Measurements from ENCODE around the gene ITPK1.

Gene ITPK1

GRCh38 chr14:93036652-93037345, 78.9 kb downstream of the ITPK1 start:
- H3K4me3 ChIP-seq (ENCODE audit: low read length) = no peak overlapping the region
- DNase-seq (ENCODE audit: low read depth, low spot score) = no peak

DNA sequence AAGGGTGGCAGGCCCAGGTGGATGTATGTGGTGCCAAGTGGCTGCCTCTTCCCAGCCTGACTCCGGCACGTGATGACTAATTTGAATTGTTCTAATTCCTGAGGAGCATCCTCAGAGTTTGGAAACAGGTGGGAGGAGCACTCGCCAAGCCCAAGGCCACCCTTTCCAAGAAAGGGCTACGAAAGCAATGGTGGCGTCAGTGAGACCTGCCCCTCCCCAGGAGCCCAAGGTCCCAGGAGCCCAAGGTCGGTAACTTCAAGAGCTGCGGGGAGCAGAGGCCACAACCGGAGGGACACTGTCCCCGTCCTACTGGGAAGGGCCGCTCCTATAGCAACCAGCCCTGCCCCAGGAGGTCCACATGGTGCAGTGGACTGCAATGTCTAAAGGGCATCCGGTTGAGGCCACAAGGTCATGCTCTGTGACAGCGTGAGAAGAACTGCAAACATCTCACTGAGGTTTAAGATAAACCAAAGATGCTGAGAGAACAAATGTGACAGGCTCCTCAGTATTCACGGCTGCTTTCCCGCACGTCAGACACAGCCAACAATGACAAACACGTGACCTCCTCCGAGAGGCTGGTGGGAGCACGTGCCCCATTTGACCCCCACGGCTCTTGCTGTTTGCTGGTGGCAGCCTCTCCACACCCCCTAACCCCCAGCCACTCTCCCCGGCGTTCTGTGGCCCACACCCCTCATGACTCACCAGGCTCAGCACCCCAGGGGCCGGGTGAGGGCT, 79.6 kb downstream of the ITPK1 start:
- DNase-seq (ENCODE audit: low read depth, low spot score) = no peak
- H3K4me3 ChIP-seq (ENCODE audit: low read length) = no peak overlapping the region

DNA sequence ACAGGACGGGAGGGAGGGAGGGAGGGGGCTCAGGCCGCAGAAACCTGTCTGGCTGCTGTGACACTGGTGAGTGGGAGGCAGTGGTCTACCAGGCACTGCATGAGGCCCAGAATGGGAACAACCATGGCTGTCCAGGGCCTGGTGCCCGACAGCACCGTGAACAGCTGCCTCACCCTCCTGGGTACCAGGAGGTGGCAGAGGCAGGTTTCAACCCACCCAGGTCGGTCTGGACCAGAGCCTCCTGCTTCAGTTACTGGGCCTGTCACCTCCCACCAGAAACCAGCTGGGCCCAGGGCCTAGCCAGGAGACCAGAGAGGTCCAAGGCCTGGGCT, 80.2 kb downstream of the ITPK1 start:
- H3K4me3 ChIP-seq (ENCODE audit: low read length) = no peak overlapping the region
- no peak for DNase-seq (ENCODE audit: low read depth, low spot score)

DNA sequence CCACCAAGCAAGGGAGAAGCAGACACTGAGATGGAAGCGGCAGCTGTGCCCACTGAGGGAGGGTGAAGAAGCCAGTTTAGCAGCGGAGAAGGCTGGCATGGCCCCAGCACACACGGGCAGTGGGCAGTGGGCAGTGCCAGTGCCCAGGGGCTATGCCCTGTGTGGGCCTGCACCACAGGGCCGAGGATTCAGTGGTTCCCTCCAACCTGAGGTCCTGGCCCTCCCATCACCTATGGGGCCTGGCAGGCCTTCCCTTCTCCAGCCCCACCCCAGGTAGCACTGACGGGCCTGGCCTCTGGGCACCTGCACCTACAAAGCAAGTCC, 81.1 kb downstream of the ITPK1 start:
- no peak for DNase-seq (ENCODE audit: low read depth, low spot score)
- H3K4me3 ChIP-seq (ENCODE audit: low read length) = no peak overlapping the region

DNA sequence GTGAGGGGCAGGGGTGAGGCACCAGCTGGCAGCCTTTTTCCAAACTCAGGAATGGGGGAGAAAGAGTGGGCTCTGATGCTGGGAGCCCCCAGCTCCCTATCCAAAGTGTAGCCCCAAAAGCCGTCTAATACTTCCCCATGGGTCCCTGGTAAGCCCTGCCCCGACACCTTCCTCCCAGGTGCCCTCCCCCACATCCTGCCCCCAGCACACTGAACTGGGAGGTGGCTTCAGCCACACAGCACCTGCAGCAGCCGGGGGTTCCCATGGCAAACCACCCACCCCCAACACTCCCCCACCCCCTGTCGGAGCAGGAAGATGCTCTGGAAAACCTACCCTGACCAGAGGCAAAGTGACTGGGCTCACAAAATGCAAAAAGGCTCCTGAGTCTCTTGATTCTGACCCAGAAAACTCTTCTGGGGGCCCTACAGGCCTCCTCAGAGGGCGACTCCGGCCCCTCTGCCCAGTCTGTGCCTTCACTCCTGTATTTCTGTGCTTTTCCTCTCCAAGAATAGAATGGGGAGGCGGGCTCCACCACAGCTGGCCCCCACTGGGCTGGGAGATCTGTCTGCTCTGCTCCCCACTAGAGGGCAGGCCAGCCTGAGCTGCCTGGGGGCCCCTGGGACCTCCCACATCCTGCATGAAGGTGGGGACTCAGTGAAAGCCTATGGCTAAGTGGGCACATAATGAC, 81.6 kb downstream of the ITPK1 start:
- peak; percentile 51 for DNase-seq (ENCODE audit: low read depth, low spot score)
- H3K4me3 ChIP-seq (ENCODE audit: low read length) = no peak overlapping the region

DNA sequence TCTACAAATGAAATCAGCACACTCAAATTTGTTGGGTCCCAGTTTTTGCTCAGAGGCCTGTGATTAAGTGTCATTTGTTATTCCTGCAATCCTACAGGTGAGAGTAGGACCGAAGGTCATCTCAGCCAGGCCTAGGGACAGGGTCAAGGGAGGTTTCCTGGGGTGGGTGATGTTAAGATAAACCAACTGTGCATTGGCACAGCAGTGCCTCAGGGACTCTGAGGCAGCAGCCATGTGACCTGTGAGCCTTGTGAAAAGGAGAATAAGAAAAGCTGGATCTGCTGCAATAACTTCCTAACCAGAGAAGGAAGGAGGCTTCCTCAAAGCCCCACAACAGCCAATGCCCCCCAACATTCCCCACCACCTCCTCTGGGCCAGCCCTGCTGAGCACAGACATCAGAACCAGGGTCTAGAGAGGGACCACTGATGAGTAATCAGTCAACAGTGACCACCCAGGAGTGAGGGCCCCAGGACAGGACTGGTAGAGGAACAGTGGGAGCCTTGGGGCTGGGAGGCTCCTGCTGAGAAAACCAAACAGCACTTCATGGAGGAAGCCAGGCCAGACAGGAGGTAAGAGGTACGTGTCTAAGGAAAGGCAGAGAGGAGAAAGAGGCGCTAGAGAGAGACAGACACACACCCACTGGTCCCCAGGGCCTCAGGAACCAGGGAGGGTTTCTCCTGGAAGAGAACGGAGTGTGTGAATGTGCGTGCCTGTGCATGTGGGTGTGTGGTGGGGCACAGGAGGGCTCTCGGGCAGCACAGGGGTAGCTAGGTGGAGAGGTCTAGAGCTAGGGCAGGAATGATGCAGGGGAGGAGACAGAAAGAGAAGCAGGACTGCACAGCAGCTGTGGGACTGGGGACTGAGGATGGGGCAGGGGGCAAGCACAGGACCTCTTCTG, 82.4 kb downstream of the ITPK1 start:
- no peak for DNase-seq (ENCODE audit: low read depth, low spot score)
- no peak overlapping the region for H3K4me3 ChIP-seq (ENCODE audit: low read length)

- no peak for DNase-seq (ENCODE audit: low read depth, low spot score)
- H3K4me3 ChIP-seq (ENCODE audit: low read length) = no peak overlapping the region
Measured at GRCh38 chr14:93032421-93032936, 83.2 kb downstream of the ITPK1 start.

DNA sequence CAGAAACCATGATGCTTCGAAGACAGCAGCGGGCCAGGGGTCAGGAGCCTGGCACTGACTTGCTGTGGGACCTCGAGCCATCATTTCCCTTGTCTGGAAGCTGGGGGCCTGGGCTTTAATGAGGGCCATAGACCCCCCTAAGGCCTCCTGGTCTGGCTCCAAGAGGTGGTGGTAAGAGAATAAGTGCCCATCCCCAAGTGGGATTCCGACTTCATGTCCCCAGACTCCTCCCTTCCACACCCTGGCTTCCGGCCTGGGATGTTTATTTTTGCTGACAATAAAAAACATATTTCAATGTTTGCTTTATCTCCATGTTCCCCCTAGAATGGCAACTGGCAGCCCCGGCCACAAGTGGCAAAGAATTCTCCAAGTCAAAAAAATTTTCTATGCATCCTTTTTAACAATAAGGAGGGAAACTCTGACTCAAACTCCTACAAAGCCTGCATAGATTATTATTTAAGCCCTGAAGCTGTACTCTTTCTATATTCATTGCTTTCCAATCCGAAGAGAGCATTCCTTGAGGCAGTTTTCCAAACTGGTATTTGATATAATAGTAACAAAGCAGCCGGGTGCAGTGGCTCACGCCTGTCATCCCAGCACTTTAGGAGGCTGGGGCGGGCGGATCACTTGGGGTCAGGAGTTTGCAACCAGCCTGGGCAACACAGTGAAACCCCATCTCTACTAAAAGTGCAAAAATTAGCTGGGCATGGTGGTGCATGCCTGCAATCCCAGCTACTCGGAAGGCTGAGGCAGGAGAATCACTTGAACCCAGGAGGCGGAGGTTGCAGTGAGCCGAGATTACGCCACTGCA, 84.0 kb downstream of the ITPK1 start:
- no peak overlapping the region for H3K4me3 ChIP-seq (ENCODE audit: low read length)
- no peak for DNase-seq (ENCODE audit: low read depth, low spot score)

GRCh38 chr14:93030761-93031160, 85.0 kb downstream of the ITPK1 start:
- no peak for DNase-seq (ENCODE audit: low read depth, low spot score)
- no peak overlapping the region for H3K4me3 ChIP-seq (ENCODE audit: low read length)

- H3K4me3 ChIP-seq (ENCODE audit: low read length) = no peak overlapping the region
- DNase-seq (ENCODE audit: low read depth, low spot score) = no peak
Measured at GRCh38 chr14:93029911-93030508, 85.7 kb downstream of the ITPK1 start.

DNA sequence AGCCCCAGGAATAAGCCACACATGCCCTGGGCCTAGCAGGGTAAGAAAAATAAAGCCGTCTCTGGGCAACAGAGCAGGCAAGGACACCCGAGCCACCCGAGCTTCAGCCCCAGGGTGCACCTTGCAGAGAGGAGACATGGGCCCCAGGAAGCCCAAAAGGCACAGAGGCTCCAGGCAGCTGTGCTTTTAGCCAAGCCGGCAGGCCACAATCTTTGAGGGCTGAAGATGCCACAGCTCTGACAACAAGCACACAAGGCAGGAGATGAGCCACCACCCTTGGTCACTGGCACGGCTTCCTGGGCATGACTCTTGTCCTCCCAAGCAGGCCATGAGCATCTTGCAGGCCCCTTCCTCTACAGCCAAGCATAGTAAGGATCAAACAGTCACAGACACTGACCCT, 86.3 kb downstream of the ITPK1 start:
- DNase-seq (ENCODE audit: low read depth, low spot score) = no peak
- H3K4me3 ChIP-seq (ENCODE audit: low read length) = no peak overlapping the region

GRCh38 chr14:93028724-93029076, 87.0 kb downstream of the ITPK1 start:
- no peak for DNase-seq (ENCODE audit: low read depth, low spot score)

DNA sequence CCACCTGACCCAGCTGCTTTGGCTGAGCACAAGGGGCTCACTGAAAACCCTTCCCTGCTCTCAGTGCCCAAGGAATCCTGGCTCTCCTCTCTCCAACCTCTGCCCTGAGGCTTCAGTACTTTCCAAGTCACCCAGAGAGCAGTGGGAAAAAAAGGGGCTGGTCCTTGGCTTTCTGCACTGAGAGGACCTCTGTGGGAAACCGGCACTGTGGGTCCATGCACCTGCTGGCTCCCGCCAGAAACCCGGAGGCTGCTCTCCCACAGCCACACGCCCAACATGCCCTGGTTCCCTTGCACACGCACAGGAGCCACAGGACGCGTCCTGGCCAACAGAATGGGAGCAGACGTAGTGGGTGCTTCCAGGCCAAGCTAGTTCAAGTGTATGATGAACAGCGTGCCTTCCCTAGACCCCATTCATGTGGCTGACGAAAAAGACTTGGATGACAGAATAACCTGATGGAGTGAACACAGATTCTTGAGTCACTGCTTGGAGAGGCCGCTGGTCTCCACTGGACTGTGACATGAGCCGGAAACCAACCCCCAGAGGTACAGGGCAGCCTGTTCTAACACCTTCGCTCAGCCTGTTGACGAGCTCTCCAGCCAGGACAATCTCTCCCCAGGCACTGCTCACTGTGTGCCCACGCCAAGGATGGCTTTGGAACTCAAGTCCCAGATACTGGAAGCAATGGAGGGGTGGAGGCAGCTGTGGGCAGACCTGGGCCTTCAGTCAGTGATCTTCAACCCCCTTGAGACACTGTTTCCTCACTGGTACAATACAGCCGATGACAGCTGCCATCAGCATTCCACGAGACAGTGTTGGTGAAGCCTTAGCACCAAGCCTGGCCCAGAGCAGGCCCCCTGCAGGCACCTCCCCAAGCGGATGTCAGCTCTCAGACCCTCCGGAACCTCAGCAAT, 87.7 kb downstream of the ITPK1 start:
- DNase-seq (ENCODE audit: low read depth, low spot score) = no peak

More at GRCh38 chr14:93028724-93029076, 87.0 kb downstream of the ITPK1 start:
- no peak overlapping the region for H3K4me3 ChIP-seq (ENCODE audit: low read length)

DNA sequence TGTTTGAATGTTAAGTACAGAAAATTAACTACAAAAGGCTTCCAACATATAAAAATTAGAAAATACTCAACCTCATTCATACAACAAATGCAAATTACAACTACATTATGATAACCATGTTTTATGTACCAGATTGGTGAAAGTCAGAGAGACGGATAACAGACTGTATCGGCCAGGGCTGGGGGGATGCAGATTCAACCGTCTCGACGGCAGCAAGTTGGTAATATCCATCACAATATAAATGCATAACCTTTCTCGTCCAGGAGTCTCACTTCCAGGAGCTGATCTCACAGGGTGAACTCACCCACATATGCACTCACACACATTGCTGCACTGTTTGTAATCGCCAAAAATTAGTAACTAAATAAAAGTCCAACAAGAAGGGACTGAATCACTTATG, 89.4 kb downstream of the ITPK1 start:
- no peak overlapping the region for H3K4me3 ChIP-seq (ENCODE audit: low read length)
- no peak for DNase-seq (ENCODE audit: low read depth, low spot score)

More for the DNA sequence above, 87.7 kb downstream of the ITPK1 start:
- no peak overlapping the region for H3K4me3 ChIP-seq (ENCODE audit: low read length)

DNA sequence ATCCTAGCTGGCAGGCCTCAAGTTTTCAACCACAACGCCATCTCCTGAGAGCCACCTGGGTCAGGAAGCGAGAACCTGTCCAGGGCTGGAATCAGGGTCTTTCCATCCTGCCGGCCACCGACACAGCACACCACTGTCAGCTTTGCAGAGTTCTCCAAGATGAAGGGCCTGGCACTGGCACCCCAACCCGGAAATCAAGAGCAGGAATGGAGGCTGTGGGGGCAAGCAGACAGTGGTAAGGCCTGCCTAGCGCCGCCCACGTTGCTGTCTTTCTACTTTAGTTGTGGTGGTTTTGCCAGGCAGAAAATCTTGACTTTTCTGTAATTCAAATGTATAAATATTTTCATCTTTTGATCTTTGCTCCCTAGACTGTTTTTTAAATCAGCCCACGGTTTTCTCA, 90.7 kb downstream of the ITPK1 start:
- no peak for DNase-seq (ENCODE audit: low read depth, low spot score)
- H3K4me3 ChIP-seq (ENCODE audit: low read length) = no peak overlapping the region

DNA sequence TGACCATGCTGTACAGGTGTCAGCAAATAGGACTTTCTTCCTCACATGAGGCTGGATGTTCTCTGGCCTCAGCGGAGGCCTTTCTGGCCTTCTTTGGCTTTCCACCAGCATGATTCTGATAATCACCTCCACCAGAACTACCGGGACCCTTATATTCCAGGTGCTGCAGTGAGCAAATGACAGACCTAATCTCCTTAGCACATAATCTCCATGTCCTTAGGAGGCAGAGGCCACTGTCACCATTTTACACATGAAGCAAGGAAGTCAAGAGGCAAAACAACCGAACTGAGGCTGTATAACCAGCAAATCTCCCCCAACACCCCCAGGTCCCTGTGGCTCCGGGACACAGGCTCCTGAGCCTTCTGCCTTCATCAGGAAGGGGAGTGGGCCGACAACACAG, 91.2 kb downstream of the ITPK1 start:
- H3K4me3 ChIP-seq (ENCODE audit: low read length) = no peak overlapping the region
- DNase-seq (ENCODE audit: low read depth, low spot score) = no peak

DNA sequence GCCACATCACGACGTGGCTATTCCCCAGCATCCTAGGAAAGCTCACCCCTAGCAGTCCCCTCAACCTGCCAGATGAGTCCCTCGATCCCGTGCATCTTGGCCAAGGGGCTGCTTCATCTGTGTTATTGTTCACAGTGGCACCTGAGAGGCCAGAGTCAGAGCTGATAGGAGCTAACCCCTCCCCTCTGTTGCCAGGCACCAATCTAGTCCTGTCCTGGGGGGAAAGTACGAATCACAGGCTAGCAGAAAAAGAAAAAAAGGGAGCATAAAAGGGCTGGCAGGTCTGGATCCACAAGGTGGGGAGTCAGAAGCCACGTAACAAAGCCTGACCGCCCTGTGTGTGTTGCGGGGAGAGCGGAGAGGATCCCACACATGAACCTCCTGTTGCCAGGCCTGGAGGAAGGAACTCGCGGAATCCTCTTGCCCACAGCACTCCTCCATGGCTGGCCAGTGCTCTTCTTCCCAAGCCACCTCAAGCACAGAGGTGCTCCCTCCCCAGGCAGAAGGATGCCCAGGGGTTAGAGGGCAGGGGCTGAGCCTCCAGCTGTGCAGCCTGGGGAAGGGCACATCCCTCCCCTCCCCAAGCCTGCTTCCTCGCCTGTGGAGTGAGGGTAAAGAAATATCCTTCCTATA, 91.8 kb downstream of the ITPK1 start:
- no peak for DNase-seq (ENCODE audit: low read depth, low spot score)
- no peak overlapping the region for H3K4me3 ChIP-seq (ENCODE audit: low read length)
